ENCODE measurements around the gene SURF6.
A peak's percentile ranks its signal among the peaks of the same experiment; 100 is the strongest.

The SURF6 gene

GRCh38 chr9:133362359-133363044, 26.5 kb upstream of the SURF6 start:
- no peak overlapping the region for H3K9ac ChIP-seq (ENCODE audit: insufficient read length)
- TF ChIP-seq FOXP2 (optimal IDR thresholded peaks at IDR 0.05; ENCODE audit: control extremely low read depth, extremely low read length, insufficient read depth) (no peak), EZH2 (IDR thresholded peaks at IDR 0.05) (no peak), POLR2AphosphoS5 (IDR thresholded peaks at IDR 0.05; ENCODE audit: borderline replicate concordance, low read depth, low read length) (no peak)
- no peak for DNase-seq (ENCODE audit: low read depth, low spot score)
- no peaks in the 10 kb centered on the region for H3K9me3 ChIP-seq (ENCODE audit: low read depth, low read length)
- peaks cover 72% of the 10 kb centered on the region for H3K36me3 ChIP-seq (ENCODE audit: insufficient read depth, low read length)
- H3K27ac ChIP-seq = no peak overlapping the region
- no peak overlapping the region for H3K4me3 ChIP-seq

- no peak overlapping the region for H3K9ac ChIP-seq (ENCODE audit: insufficient read length)
- DNase-seq (ENCODE audit: low read depth, low spot score) = no peak
- no peak for TF ChIP-seq FOXP2 (optimal IDR thresholded peaks at IDR 0.05; ENCODE audit: control extremely low read depth, extremely low read length, insufficient read depth)
- TF ChIP-seq POLR2AphosphoS5 (IDR thresholded peaks at IDR 0.05; ENCODE audit: borderline replicate concordance, low read depth, low read length) = no peak
- TF ChIP-seq EZH2 (IDR thresholded peaks at IDR 0.05) = no peak
- H3K27ac ChIP-seq = no peak overlapping the region
- no peak overlapping the region for H3K4me3 ChIP-seq
- H3K9me3 ChIP-seq (ENCODE audit: low read depth, low read length) = no peaks in the 10 kb centered on the region
- H3K36me3 ChIP-seq (ENCODE audit: insufficient read depth, low read length) = peaks cover 63% of the 10 kb centered on the region
Measured at GRCh38 chr9:133361507-133362092, 25.6 kb upstream of the SURF6 start.

DNA sequence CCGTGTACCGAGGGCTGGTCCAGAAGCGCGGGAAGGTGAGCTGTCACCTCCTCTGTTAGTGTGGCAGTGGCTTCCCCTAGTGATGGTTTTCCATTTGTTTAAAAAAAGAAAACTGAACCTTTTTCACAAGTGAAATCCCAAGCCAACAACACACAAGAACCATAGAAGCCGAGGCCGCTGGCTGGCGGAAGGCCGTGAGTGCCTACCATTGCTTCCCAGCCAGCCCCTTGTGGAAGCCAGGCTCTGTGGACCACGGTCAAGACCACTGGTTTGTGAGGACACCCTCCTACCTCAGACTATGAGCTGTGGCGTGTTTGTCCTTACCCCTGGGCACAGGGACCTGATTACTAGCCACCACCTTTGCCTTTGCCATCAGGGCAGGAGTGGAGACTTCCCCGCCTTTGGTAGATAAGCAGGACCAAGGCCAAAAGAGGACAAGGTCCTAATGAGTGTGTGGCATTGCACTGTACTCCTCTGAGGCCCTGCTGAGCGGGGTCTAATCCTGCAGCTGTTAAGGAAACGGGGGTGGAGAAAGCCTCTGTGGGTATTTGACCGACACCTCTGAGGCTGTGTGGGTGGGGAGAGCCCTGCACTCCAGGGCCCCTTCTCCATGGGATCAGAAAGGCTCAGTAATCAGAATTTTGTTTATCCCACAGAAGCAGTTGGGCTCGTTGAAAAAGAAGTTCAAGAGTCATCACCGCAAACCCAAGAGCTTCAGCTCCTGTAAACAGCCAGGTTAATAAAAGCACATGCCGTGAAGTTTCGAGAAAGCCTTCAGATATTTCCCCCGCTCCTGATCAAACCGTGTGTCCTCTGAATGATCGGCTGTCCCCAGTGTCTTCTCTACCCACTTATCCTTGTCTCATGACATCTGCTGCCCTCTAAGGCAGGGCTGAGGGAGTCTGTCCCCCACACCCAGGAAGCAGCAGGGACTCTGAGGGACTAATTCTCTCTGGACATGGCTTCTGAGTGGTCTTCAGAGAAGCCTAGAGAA, 24.7 kb upstream of the SURF6 start:
- peak overlapping the region; percentile 36; the same call in 1 of the 2 replicates for H3K27ac ChIP-seq
- DNase-seq (ENCODE audit: low read depth, low spot score) = no peak
- H3K4me3 ChIP-seq = no peak overlapping the region
- no peaks in the 10 kb centered on the region for H3K9me3 ChIP-seq (ENCODE audit: low read depth, low read length)
- no peak overlapping the region for H3K9ac ChIP-seq (ENCODE audit: insufficient read length)
- peaks cover 54% of the 10 kb centered on the region for H3K36me3 ChIP-seq (ENCODE audit: insufficient read depth, low read length)
- TF ChIP-seq POLR2AphosphoS5 (IDR thresholded peaks at IDR 0.05; ENCODE audit: borderline replicate concordance, low read depth, low read length) (no peak), FOXP2 (optimal IDR thresholded peaks at IDR 0.05; ENCODE audit: control extremely low read depth, extremely low read length, insufficient read depth) (no peak), EZH2 (IDR thresholded peaks at IDR 0.05) (no peak)

DNA sequence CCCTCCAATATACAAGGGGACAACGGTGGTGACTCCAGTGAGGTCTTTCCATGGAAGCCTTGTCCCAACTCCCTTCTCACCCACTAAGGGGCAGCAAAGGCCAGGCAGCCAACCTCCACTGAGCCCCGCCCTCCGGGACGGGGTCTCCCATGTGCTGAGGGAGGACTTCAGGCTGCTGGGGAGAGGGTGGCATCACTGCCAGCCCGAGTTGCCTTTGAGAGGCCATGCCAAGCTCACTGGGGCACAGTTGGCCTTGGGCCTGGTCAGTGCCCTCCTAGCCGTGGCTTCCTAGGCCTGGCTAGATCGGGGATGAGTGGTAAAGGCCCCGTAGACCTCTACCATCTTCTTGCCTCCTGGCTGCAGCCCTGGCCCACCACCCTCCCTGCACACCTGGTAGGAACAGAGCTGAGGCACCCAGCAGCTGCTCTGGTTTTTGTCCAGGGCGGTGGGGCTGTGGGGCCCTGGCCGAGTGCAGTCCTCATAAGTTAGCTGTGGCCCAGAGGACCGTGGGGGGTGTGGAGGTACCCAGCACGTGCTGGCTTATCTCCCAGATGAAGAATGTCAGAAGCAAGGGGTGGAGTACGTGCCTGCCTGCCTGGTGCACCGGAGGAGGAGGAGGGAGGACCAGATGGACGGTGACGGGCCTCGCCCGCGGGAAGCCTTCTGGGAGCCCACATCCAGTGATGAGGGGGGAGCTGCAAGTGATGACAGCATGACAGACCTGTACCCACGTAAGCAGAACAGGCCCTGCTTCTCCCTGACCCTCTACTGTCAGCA, 23.6 kb upstream of the SURF6 start:
- Histone ChIP-seq H3K36me3 (ENCODE audit: insufficient read depth, low read length) (peaks cover 43% of the 10 kb centered on the region), H3K27ac (no peak overlapping the region), H3K4me3 (no peak overlapping the region), H3K9ac (ENCODE audit: insufficient read length) (no peak overlapping the region), H3K9me3 (ENCODE audit: low read depth, low read length) (no peaks in the 10 kb centered on the region)
- no peak for DNase-seq (ENCODE audit: low read depth, low spot score)
- no peak for TF ChIP-seq EZH2 (IDR thresholded peaks at IDR 0.05)
- no peak for TF ChIP-seq POLR2AphosphoS5 (IDR thresholded peaks at IDR 0.05; ENCODE audit: borderline replicate concordance, low read depth, low read length)
- no peak for TF ChIP-seq FOXP2 (optimal IDR thresholded peaks at IDR 0.05; ENCODE audit: control extremely low read depth, extremely low read length, insufficient read depth)

GRCh38 chr9:133357656-133358055, 21.7 kb upstream of the SURF6 start:
- no peaks in the 10 kb centered on the region for H3K9me3 ChIP-seq (ENCODE audit: low read depth, low read length)
- H3K36me3 ChIP-seq (ENCODE audit: insufficient read depth, low read length) = peaks cover 30% of the 10 kb centered on the region
- no peak overlapping the region for H3K27ac ChIP-seq
- peak overlapping the region; percentile 92 for H3K4me3 ChIP-seq
- DNase-seq (ENCODE audit: low read depth, low spot score) = no peak
- H3K9ac ChIP-seq (ENCODE audit: insufficient read length) = no peak overlapping the region
- TF ChIP-seq EZH2 (IDR thresholded peaks at IDR 0.05) = no peak
- no peak for TF ChIP-seq FOXP2 (optimal IDR thresholded peaks at IDR 0.05; ENCODE audit: control extremely low read depth, extremely low read length, insufficient read depth)
- TF ChIP-seq POLR2AphosphoS5 (IDR thresholded peaks at IDR 0.05; ENCODE audit: borderline replicate concordance, low read depth, low read length) = no peak

- DNase-seq (ENCODE audit: low read depth, low spot score) = no peak
- H3K4me3 ChIP-seq = peak within 1 kb of the TSS; percentile 92
- TF ChIP-seq EZH2 (IDR thresholded peaks at IDR 0.05) (no peak), POLR2AphosphoS5 (IDR thresholded peaks at IDR 0.05; ENCODE audit: borderline replicate concordance, low read depth, low read length) (peak; percentile 94), FOXP2 (optimal IDR thresholded peaks at IDR 0.05; ENCODE audit: control extremely low read depth, extremely low read length, insufficient read depth) (peak; percentile 50)
- H3K9me3 ChIP-seq (ENCODE audit: low read depth, low read length) = no peaks in the 10 kb centered on the region
- peak within 1 kb of the TSS; percentile 85 for H3K9ac ChIP-seq (ENCODE audit: insufficient read length)
- H3K27ac ChIP-seq = peak within 1 kb of the TSS; percentile 62; the same call in 1 of the 2 replicates
- peaks cover 30% of the 10 kb centered on the region for H3K36me3 ChIP-seq (ENCODE audit: insufficient read depth, low read length)
Measured at GRCh38 chr9:133356391-133357091, 20.6 kb upstream of the SURF6 start, which contains the start of the genes SURF1 and SURF2. Gene SURF1, minus strand, starts transcription at chr9:133356487. Its CDS starts 34 bp downstream, at chr9:133356453. Gene SURF2, plus strand, starts transcription at chr9:133356550. Its CDS starts 43 bp downstream, at chr9:133356593.

DNA sequence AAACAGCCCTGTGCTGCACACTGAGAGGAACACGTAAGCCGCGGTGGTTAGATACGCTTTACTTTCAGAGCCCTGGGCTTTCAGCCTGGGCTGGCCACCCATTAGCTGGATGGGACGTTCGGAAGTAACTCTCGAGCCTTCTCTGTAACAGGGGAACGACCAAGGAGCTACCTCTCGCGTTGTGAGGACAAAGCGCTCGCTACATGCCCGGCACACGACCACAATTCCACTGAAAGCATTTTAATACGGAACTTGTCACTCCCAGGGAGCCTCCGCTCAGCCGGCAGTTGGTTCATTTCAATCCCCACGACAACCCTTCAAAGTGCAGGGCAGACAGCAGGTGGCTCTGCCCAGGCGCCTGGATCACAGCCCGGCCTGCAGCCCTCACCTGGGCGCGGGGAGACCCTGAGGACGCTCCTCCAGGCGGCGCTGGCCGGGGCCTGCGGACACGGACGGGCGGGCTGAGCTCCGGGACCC, 19.9 kb upstream of the SURF6 start:
- Histone ChIP-seq H3K4me3 (peak overlapping the region; percentile 92), H3K36me3 (ENCODE audit: insufficient read depth, low read length) (peaks cover 30% of the 10 kb centered on the region), H3K27ac (peak overlapping the region; percentile 62; the same call in 1 of the 2 replicates), H3K9me3 (ENCODE audit: low read depth, low read length) (no peaks in the 10 kb centered on the region), H3K9ac (ENCODE audit: insufficient read length) (peak overlapping the region; percentile 85)
- no peak for TF ChIP-seq POLR2AphosphoS5 (IDR thresholded peaks at IDR 0.05; ENCODE audit: borderline replicate concordance, low read depth, low read length)
- DNase-seq (ENCODE audit: low read depth, low spot score) = no peak
